ENCODE measurements around the gene CDK13.

CDK13 gene

GRCh38 chr7:39936761-39937160, 13.3 kb upstream of the CDK13 start:
- Histone ChIP-seq H3K36me3 (ENCODE audit: control insufficient read depth in 2 of 2, insufficient read depth in 1 of 2, low read length in 2 of 2) (no peaks in the 10 kb centered on the region), H3K9me3 (ENCODE audit: control insufficient read depth, insufficient read depth, low read depth, low read length) (no peaks in the 10 kb centered on the region), H3K4me3 (ENCODE audit: low read depth, low read length) (no peak overlapping the region), H3K27ac (ENCODE audit: extremely low read depth, low read depth, low read length) (no peak overlapping the region), H3K4me1 (ENCODE audit: control insufficient read depth, insufficient read depth, low read length) (no peaks in the 10 kb centered on the region)
- ChIA-PET POLR2A (no interaction called here), CTCF (no interaction called here)
- no peak for TF ChIP-seq HOXD13 (CRISPR knock-in tag; IDR thresholded peaks at IDR 0.05; ENCODE audit: borderline replicate concordance)
- TF ChIP-seq ZNF654 (tag by site-specific recombination; IDR thresholded peaks at IDR 0.05; ENCODE audit: low read depth) = no peak
- TF ChIP-seq ZFP41 (tag by site-specific recombination; IDR thresholded peaks at IDR 0.05; ENCODE audit: borderline replicate concordance) = no peak
- no peak for TF ChIP-seq ZNF585B (tag by site-specific recombination; IDR thresholded peaks at IDR 0.05)
- no peak for TF ChIP-seq ZNF701 (tag by site-specific recombination; IDR thresholded peaks at IDR 0.05)
- TF ChIP-seq ATF2 (tag by site-specific recombination; IDR thresholded peaks at IDR 0.05; ENCODE audit: low read depth) = no peak
- TF ChIP-seq ZNF324 (tag by site-specific recombination; IDR thresholded peaks at IDR 0.05) = no peak
- TF ChIP-seq ZNF692 (tag by site-specific recombination; IDR thresholded peaks at IDR 0.05) = no peak
- no peak for TF ChIP-seq BCL6B (tag by site-specific recombination; IDR thresholded peaks at IDR 0.05)

GRCh38 chr7:39937366-39938153, 12.5 kb upstream of the CDK13 start:
- no peak overlapping the region for H3K4me3 ChIP-seq (ENCODE audit: low read depth, low read length)
- H3K36me3 ChIP-seq (ENCODE audit: control insufficient read depth in 2 of 2, insufficient read depth in 1 of 2, low read length in 2 of 2) = no peaks in the 10 kb centered on the region
- no peaks in the 10 kb centered on the region for H3K9me3 ChIP-seq (ENCODE audit: control insufficient read depth, insufficient read depth, low read depth, low read length)
- TF ChIP-seq HOXD13 (CRISPR knock-in tag; IDR thresholded peaks at IDR 0.05; ENCODE audit: borderline replicate concordance) = no peak
- no peak for TF ChIP-seq ZNF280C (tag by site-specific recombination; IDR thresholded peaks at IDR 0.05)
- TF ChIP-seq ZNF19 (tag by site-specific recombination; IDR thresholded peaks at IDR 0.05; ENCODE audit: low read depth) = no peak
- TF ChIP-seq ZBTB11 (tag by site-specific recombination; conservative IDR thresholded peaks at IDR 0.05; ENCODE audit: low read depth) = no peak
- TF ChIP-seq ZNF624 (tag by site-specific recombination; IDR thresholded peaks at IDR 0.05) = no peak
- no peak for TF ChIP-seq ZBTB1 (tag by site-specific recombination; IDR thresholded peaks at IDR 0.05)
- CTCF ChIA-PET = no interaction called here
- no peak overlapping the region for H3K27ac ChIP-seq (ENCODE audit: extremely low read depth, low read depth, low read length)
- H3K4me1 ChIP-seq (ENCODE audit: control insufficient read depth, insufficient read depth, low read length) = no peaks in the 10 kb centered on the region
- POLR2A ChIA-PET = no interaction called here
